Measurements from ENCODE around the gene UGT2B17. TPM values are rescaled to one million over a fixed set of nuclear protein-coding genes. Genes with fewer than 3 reads are reported as not detected.
A peak's percentile ranks its signal among the peaks of the same experiment; 100 is the strongest.
"Not testable (repeated sequence)": the region's sequence is repeated elsewhere in the genome, so short reads cannot be mapped to it uniquely, and the experiment has no call there.

UGT2B17 gene
- total and polyA plus RNA-seq, 2 of the 13 experiments (the other 11 are each of a cell fraction or from before 2014, with no cell fraction given), result not detected

DNA sequence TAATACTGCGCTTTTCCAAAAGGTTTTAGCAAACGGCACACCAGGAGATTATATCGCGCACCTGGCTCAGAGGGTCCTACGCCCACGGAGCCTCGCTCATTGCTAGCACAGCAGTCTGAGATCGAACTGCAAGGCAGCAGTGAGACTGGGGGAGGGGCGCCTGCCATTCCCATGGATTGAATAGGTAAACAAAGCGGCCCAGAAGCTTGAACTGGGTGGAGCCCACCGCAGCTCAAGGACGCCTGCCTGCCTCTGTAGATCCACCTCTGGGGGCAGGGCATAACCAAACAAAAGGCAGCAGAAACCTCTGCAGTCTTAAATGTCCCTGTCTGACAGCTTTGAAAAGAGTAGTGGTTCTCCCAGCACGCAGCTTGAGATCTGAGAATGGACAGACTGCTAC lies 33.4 kb downstream of the UGT2B17 start:
- H3K9ac ChIP-seq (ENCODE audit: insufficient read depth, low read depth, low read length); ATAC-seq; intact Hi-C loops (cut with micrococcal nuclease; ENCODE audit: unreplicated experiment); FAIRE-seq; in situ Hi-C loops (cut with HindIII; ENCODE audit: extremely low pct_ligation_motif_present, low pct_unique_long_range_greater_than_20kb); CTCF ChIA-PET (ENCODE audit: low intra/inter-chr PET ratio, low total read pairs); H2AFZ ChIP-seq (ENCODE audit: low read length); H3K36me3 ChIP-seq (replicated peaks in 1 of 2; ENCODE audit: control insufficient read depth in 1 of 2, insufficient read depth in 2 of 2, low read length in 2 of 2); H3K4me3 ChIP-seq (replicated peaks in 1 of 3; ENCODE audit: insufficient read depth in 1 of 3, low read depth in 2 of 3, low read length in 3 of 3); H3K27me3 ChIP-seq (ENCODE audit: control insufficient read depth in 1 of 2, insufficient read depth in 2 of 2, low read length in 2 of 2); H3K4me2 ChIP-seq (ENCODE audit: low read depth, low read length); H3K79me2 ChIP-seq (ENCODE audit: insufficient read depth, low read length); H3K4me1 ChIP-seq (ENCODE audit: insufficient read depth, low read length); H4K20me1 ChIP-seq (ENCODE audit: insufficient read depth, low read length); H3K9me3 ChIP-seq (ENCODE audit: low read length); H3K27ac ChIP-seq (ENCODE audit: extremely low read length, insufficient read depth, low read length); BruUV-seq (replicated peaks); TF ChIP-seq SOX13 (IDR thresholded peaks at IDR 0.05): not testable (repeated sequence)
- POLR2A ChIA-PET, result interaction anchor here (0.8 kb wide), 1 partner anchor 10 kb away, joined by 3 read pairs; no protein-coding TSS in a partner anchor
- WGBS (ENCODE audit: low lambda C conversion rate), result 77% methylated on average over 4 of the region's 13 CpGs
- peak; percentile 28 for DNase-seq (ENCODE audit: low spot score)
- peak; percentile 31; the same call in 1 of the 2 replicates for TF ChIP-seq SALL1 (CRISPR knock-in tag; IDR thresholded peaks at IDR 0.05)
- TF ChIP-seq, protein P1, sequence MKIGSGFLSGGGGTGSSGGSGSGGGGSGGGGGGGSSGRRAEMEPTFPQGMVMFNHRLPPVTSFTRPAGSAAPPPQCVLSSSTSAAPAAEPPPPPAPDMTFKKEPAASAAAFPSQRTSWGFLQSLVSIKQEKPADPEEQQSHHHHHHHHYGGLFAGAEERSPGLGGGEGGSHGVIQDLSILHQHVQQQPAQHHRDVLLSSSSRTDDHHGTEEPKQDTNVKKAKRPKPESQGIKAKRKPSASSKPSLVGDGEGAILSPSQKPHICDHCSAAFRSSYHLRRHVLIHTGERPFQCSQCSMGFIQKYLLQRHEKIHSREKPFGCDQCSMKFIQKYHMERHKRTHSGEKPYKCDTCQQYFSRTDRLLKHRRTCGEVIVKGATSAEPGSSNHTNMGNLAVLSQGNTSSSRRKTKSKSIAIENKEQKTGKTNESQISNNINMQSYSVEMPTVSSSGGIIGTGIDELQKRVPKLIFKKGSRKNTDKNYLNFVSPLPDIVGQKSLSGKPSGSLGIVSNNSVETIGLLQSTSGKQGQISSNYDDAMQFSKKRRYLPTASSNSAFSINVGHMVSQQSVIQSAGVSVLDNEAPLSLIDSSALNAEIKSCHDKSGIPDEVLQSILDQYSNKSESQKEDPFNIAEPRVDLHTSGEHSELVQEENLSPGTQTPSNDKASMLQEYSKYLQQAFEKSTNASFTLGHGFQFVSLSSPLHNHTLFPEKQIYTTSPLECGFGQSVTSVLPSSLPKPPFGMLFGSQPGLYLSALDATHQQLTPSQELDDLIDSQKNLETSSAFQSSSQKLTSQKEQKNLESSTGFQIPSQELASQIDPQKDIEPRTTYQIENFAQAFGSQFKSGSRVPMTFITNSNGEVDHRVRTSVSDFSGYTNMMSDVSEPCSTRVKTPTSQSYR (CRISPR knock-in tag; IDR thresholded peaks at IDR 0.05; ENCODE audit: borderline replicate concordance), result peak; percentile 93
- peak; percentile 57; the same call in 1 of the 2 replicates for TF ChIP-seq FOXA3 (CRISPR knock-in tag; IDR thresholded peaks at IDR 0.05)
- TF ChIP-seq SOX13 (CRISPR knock-in tag; conservative IDR thresholded peaks at IDR 0.05 in 1 of 2, IDR thresholded peaks at IDR 0.05 in 1 of 2), result peak in 1 of 2 experiments; percentile 30; a peak in 1 of 4 replicates
- TF ChIP-seq SOX5 (CRISPR knock-in tag; IDR thresholded peaks at IDR 0.05; ENCODE audit: borderline replicate concordance), result peak; percentile 28; the same call in 1 of the 2 replicates
- TF ChIP-seq SETDB1 (CRISPR knock-in tag; IDR thresholded peaks at IDR 0.05; ENCODE audit: borderline replicate concordance), result peak; percentile 50; the same call in 1 of the 2 replicates
- TF ChIP-seq POGZ (CRISPR knock-in tag; IDR thresholded peaks at IDR 0.05), result peak; percentile 80
- TF ChIP-seq, protein P2, sequence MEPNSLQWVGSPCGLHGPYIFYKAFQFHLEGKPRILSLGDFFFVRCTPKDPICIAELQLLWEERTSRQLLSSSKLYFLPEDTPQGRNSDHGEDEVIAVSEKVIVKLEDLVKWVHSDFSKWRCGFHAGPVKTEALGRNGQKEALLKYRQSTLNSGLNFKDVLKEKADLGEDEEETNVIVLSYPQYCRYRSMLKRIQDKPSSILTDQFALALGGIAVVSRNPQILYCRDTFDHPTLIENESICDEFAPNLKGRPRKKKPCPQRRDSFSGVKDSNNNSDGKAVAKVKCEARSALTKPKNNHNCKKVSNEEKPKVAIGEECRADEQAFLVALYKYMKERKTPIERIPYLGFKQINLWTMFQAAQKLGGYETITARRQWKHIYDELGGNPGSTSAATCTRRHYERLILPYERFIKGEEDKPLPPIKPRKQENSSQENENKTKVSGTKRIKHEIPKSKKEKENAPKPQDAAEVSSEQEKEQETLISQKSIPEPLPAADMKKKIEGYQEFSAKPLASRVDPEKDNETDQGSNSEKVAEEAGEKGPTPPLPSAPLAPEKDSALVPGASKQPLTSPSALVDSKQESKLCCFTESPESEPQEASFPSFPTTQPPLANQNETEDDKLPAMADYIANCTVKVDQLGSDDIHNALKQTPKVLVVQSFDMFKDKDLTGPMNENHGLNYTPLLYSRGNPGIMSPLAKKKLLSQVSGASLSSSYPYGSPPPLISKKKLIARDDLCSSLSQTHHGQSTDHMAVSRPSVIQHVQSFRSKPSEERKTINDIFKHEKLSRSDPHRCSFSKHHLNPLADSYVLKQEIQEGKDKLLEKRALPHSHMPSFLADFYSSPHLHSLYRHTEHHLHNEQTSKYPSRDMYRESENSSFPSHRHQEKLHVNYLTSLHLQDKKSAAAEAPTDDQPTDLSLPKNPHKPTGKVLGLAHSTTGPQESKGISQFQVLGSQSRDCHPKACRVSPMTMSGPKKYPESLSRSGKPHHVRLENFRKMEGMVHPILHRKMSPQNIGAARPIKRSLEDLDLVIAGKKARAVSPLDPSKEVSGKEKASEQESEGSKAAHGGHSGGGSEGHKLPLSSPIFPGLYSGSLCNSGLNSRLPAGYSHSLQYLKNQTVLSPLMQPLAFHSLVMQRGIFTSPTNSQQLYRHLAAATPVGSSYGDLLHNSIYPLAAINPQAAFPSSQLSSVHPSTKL (CRISPR knock-in tag; IDR thresholded peaks at IDR 0.05), result peak; percentile 71
- TF ChIP-seq, protein P3, sequence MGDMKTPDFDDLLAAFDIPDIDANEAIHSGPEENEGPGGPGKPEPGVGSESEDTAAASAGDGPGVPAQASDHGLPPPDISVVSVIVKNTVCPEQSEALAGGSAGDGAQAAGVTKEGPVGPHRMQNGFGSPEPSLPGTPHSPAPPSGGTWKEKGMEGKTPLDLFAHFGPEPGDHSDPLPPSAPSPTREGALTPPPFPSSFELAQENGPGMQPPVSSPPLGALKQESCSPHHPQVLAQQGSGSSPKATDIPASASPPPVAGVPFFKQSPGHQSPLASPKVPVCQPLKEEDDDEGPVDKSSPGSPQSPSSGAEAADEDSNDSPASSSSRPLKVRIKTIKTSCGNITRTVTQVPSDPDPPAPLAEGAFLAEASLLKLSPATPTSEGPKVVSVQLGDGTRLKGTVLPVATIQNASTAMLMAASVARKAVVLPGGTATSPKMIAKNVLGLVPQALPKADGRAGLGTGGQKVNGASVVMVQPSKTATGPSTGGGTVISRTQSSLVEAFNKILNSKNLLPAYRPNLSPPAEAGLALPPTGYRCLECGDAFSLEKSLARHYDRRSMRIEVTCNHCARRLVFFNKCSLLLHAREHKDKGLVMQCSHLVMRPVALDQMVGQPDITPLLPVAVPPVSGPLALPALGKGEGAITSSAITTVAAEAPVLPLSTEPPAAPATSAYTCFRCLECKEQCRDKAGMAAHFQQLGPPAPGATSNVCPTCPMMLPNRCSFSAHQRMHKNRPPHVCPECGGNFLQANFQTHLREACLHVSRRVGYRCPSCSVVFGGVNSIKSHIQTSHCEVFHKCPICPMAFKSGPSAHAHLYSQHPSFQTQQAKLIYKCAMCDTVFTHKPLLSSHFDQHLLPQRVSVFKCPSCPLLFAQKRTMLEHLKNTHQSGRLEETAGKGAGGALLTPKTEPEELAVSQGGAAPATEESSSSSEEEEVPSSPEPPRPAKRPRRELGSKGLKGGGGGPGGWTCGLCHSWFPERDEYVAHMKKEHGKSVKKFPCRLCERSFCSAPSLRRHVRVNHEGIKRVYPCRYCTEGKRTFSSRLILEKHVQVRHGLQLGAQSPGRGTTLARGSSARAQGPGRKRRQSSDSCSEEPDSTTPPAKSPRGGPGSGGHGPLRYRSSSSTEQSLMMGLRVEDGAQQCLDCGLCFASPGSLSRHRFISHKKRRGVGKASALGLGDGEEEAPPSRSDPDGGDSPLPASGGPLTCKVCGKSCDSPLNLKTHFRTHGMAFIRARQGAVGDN (CRISPR knock-in tag; IDR thresholded peaks at IDR 0.05), result peak; percentile 41
- peak; percentile 64; the same call in 1 of the 2 replicates for TF ChIP-seq SP5 (CRISPR knock-in tag; IDR thresholded peaks at IDR 0.05; ENCODE audit: borderline replicate concordance, low read depth)
- peak; percentile 89 for TF ChIP-seq ZNF766 (CRISPR knock-in tag; IDR thresholded peaks at IDR 0.05; ENCODE audit: borderline replicate concordance)

Measured in HepG2 (cell line).